ENCODE measurements around the gene TEX38. TPM values are rescaled to one million over a fixed set of nuclear protein-coding genes. Genes with fewer than 3 reads are reported as not detected.
"Not testable (repeated sequence)": the region's sequence is repeated elsewhere in the genome, so short reads cannot be mapped to it uniquely, and the experiment has no call there.

Gene TEX38
- total and polyA plus RNA-seq, 4 experiments from 2014 or later: 0.25 TPM; not detected in 3

DNA sequence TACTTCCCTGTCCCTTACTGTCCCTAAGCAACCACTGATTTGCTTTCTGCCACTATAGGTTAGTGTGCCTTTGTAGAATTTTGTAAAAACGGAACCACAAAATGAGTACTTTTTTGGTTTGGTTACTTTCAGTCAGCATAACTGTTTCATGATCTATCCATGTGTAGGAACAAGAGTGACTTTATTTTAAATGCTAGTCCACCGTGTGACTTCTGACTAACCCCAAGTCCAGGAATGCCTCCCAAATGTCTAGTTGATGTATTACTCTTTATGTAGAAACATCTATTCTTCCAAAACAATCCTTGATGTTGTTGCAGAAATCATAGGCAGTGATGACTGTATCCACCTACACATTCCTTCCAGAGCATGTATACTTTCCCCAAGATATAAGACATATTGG lies 24.8 kb upstream of the TEX38 start:
- Mint-ChIP-seq H3K36me3 (peaks cover 50% of the 10 kb centered on the region in 2 donors), H3K27ac (no peak overlapping the region), H3K4me3 (no peak overlapping the region), H3K27me3 (no peaks in the 10 kb centered on the region), H3K9me3 (peaks cover 0 to 3% (median 0%) of the 10 kb centered on the region in 8 donors), H3K4me1 (no peaks in the 10 kb centered on the region)
- peaks cover 8% of the 10 kb centered on the region for H3K36me3 ChIP-seq (ENCODE audit: insufficient read depth, low read length)
- CTCF ChIA-PET (ENCODE audit: partially characterized antibody): no interaction called here
- H3K4me1 ChIP-seq (ENCODE audit: insufficient read depth, low read length): no peaks in the 10 kb centered on the region
- POLR2A ChIA-PET (ENCODE audit: partially characterized antibody): no interaction called here
- DNase-seq: no peak
- intact Hi-C loops (cut with micrococcal nuclease): no loop called here
- H3K9me3 ChIP-seq (ENCODE audit: control insufficient read depth in 1 of 2, low read length in 2 of 2): no peaks in the 10 kb centered on the region
- no peak overlapping the region for H3K27ac ChIP-seq (ENCODE audit: low read depth, low read length)
- H3K4me3 ChIP-seq (ENCODE audit: low read length in 2 of 2): no peak overlapping the region
- no peaks in the 10 kb centered on the region for H3K27me3 ChIP-seq (ENCODE audit: insufficient read depth, low read length)

DNA sequence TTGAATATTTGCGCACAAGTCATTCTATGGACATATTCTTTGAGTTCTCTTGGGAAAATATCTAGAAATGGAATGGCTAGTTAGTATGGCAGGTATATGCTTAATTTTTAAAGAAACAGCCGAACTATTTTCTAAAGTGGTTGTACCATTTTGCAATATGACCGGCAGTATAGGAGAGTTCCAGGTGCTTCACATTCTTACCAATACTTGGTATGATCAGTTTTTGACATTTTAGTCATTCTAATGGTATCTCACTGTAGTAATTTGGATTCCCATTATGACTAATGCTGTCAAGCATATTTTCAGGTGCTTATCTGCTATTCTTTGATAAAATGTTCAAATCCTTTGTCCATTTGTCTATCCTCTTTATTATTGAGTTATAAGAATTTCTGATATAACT lies 24.0 kb upstream of the TEX38 start:
- no peak for DNase-seq
- Histone ChIP-seq H3K9me3 (ENCODE audit: control insufficient read depth in 1 of 2, low read length in 2 of 2) (no peaks in the 10 kb centered on the region), H3K27ac (ENCODE audit: low read depth, low read length) (no peak overlapping the region), H3K4me1 (ENCODE audit: insufficient read depth, low read length) (no peaks in the 10 kb centered on the region), H3K4me3 (ENCODE audit: low read length in 2 of 2) (no peak overlapping the region), H3K36me3 (ENCODE audit: insufficient read depth, low read length) (peaks cover 3% of the 10 kb centered on the region), H3K27me3 (ENCODE audit: insufficient read depth, low read length) (no peaks in the 10 kb centered on the region)
- Mint-ChIP-seq H3K27me3 (no peaks in the 10 kb centered on the region), H3K36me3 (peaks cover 51 to 52% of the 10 kb centered on the region in 2 donors), H3K9me3 (peaks cover 0 to 5% (median 0%) of the 10 kb centered on the region in 8 donors), H3K4me1 (no peaks in the 10 kb centered on the region), H3K4me3 (no peak overlapping the region), H3K27ac (no peak overlapping the region)
- ChIA-PET POLR2A (ENCODE audit: partially characterized antibody) (no interaction called here), CTCF (ENCODE audit: partially characterized antibody) (no interaction called here)
- intact Hi-C loops (cut with micrococcal nuclease): no loop called here

DNA sequence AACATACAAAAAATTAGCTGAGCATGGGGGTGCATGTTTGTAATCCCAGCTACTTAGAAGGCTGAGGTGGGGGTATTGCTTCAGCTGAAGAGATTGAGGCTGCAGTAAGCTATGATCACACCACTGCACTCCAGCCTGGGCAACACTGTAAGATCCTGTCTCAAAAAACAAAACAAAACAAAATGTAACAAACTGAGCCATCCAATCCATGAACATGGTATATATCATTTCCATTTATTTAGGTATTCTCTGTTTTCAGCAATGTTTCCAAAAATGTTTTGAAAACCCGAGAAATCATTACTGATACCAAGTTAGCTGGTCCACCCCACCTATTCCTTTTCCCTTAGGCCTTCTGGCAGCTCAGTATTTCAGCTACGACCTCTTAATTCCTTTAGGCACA lies 21.9 kb upstream of the TEX38 start:
- Histone ChIP-seq H3K4me3 (ENCODE audit: low read length in 2 of 2) (no peak overlapping the region), H3K4me1 (ENCODE audit: insufficient read depth, low read length) (no peaks in the 10 kb centered on the region), H3K9me3 (ENCODE audit: control insufficient read depth in 1 of 2, low read length in 2 of 2) (no peaks in the 10 kb centered on the region), H3K27me3 (ENCODE audit: insufficient read depth, low read length) (no peaks in the 10 kb centered on the region), H3K27ac (ENCODE audit: low read depth, low read length) (no peak overlapping the region), H3K36me3 (ENCODE audit: insufficient read depth, low read length) (peaks cover 3% of the 10 kb centered on the region)
- Mint-ChIP-seq H3K9me3 (peaks cover 0 to 5% (median under 1%) of the 10 kb centered on the region in 8 donors), H3K4me3 (no peak overlapping the region), H3K27ac (no peak overlapping the region), H3K27me3 (no peaks in the 10 kb centered on the region), H3K4me1 (peaks cover 0 to 5% (median 1%) of the 10 kb centered on the region in 4 donors), H3K36me3 (peaks cover 63 to 69% of the 10 kb centered on the region in 2 donors)
- intact Hi-C loops (cut with micrococcal nuclease): no loop called here
- CTCF ChIA-PET (ENCODE audit: partially characterized antibody): interaction anchor here (0.5 to 1.2 kb wide), 3 partner anchors 10 to 79 kb away, joined by 3 read pairs; no protein-coding TSS in a partner anchor
- POLR2A ChIA-PET (ENCODE audit: partially characterized antibody): interaction anchor here (1.4 kb wide), 1 partner anchor 46 kb away, joined by 4 read pairs; the partner anchor contains the start of gene MKNK1
- DNase-seq: no peak

DNA sequence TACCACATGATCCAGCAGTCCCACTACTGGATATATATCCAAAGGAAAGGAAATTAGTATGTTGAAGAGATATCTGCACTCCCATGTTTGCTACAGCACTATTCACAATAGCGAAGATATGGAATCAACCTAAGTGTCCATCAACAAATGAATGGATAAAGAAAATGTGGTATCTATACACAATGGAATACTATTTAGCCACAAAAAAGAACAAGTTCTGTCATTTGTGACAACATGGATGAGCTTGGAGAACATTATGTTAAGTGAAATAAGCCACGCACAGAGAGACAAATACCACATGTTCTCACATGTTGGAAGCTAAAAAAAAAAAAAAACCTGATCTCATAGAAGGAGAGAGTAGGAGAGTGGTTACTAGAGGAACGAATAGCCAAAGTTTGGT lies 21.2 kb upstream of the TEX38 start:
- no peak overlapping the region for H3K4me3 Mint-ChIP-seq
- Histone ChIP-seq H3K4me1 (ENCODE audit: insufficient read depth, low read length) (no peaks in the 10 kb centered on the region), H3K9me3 (ENCODE audit: control insufficient read depth in 1 of 2, low read length in 2 of 2) (no peaks in the 10 kb centered on the region), H3K27me3 (ENCODE audit: insufficient read depth, low read length) (no peaks in the 10 kb centered on the region), H3K4me3 (ENCODE audit: low read length in 2 of 2) (no peak overlapping the region), H3K27ac (ENCODE audit: low read depth, low read length) (no peak overlapping the region), H3K36me3 (ENCODE audit: insufficient read depth, low read length) (peaks cover 4% of the 10 kb centered on the region)
- H3K27ac Mint-ChIP-seq: peak overlapping the region in 1 of 7 donors; percentile 80
- H3K9me3 Mint-ChIP-seq: peaks cover 0 to 8% (median under 1%) of the 10 kb centered on the region in 8 donors
- DNase-seq: no peak
- H3K27me3 Mint-ChIP-seq: no peaks in the 10 kb centered on the region
- POLR2A ChIA-PET (ENCODE audit: partially characterized antibody): no interaction called here
- intact Hi-C loops (cut with micrococcal nuclease): no loop called here
- CTCF ChIA-PET (ENCODE audit: partially characterized antibody): no interaction called here
- H3K36me3 Mint-ChIP-seq: peaks cover 66 to 73% of the 10 kb centered on the region in 2 donors
- H3K4me1 Mint-ChIP-seq: peaks cover 0 to 5% (median 1%) of the 10 kb centered on the region in 4 donors

DNA sequence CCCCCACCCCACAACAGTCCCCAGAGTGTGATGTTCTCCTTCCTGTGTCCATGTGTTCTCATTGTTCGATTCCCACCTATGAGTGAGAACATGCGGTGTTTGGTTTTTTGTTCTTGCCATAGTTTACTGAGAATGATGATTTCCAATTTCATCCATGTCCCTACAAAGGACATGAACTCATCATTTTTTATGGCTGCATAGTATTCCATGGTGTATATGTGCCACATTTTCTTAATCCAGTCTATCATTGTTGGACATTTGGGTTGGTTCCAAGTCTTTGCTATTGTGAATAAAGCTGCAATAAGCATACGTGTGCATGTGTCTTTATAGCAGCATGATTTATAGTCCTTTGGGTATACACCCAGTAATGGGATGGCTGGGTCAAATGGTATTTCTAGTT lies 20.5 kb upstream of the TEX38 start:
- intact Hi-C loops (cut with micrococcal nuclease); H3K4me1 Mint-ChIP-seq; H3K4me3 ChIP-seq (ENCODE audit: low read length in 2 of 2); H3K27ac ChIP-seq (ENCODE audit: low read depth, low read length); POLR2A ChIA-PET (ENCODE audit: partially characterized antibody); CTCF ChIA-PET (ENCODE audit: partially characterized antibody); H3K4me1 ChIP-seq (ENCODE audit: insufficient read depth, low read length); H3K9me3 ChIP-seq (ENCODE audit: control insufficient read depth in 1 of 2, low read length in 2 of 2); H3K4me3 Mint-ChIP-seq; H3K9me3 Mint-ChIP-seq; H3K27me3 ChIP-seq (ENCODE audit: insufficient read depth, low read length); DNase-seq; H3K27ac Mint-ChIP-seq; H3K27me3 Mint-ChIP-seq: not testable (repeated sequence)
- H3K36me3 Mint-ChIP-seq: peaks cover 72 to 79% of the 10 kb centered on the region in 2 donors
- peaks cover 11% of the 10 kb centered on the region for H3K36me3 ChIP-seq (ENCODE audit: insufficient read depth, low read length)

DNA sequence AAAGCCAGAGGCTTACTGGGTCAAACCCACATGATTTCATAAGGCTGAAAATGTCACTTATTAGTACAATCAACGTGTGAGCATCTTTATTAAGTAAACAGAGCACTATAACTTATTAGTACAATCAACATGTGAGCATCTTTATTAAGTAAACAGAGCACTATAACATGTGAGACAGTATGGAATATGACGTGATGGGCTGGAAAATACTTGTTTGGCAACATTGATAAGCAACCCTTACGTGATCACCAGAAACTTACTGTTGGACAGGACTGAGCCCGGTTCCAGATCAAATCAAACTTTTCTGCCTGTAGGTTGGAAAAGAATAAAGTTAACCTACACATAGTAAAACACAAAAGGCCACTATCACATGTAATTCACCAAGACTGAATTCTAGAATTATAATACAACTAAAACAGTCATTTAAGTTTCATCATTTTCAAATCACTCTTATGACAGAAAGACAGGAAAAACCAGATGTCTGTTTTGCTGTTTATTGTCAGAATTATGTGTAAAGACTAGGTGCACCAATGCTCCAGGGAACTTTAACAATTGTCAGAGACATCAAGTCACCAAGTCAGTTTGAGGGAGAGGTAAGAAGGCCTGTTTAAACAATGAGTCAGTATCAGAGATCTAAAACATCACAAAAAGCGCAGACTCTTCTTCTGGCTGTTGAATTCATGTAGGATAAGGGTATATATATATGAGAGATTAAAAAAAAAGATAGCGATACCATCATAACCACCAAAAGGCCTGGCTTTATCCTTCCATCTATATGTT lies 19.1 kb upstream of the TEX38 start:
- Mint-ChIP-seq H3K36me3 (peaks cover 71 to 80% of the 10 kb centered on the region in 2 donors), H3K27me3 (no peaks in the 10 kb centered on the region), H3K27ac (peak overlapping the region in 1 of 7 donors; percentile 5), H3K9me3 (peaks cover 0 to 8% (median 1%) of the 10 kb centered on the region in 8 donors), H3K4me1 (peaks cover 0 to 6% (median 1%) of the 10 kb centered on the region in 4 donors), H3K4me3 (no peak overlapping the region)
- no peak overlapping the region for H3K27ac ChIP-seq (ENCODE audit: low read depth, low read length)
- no peak for DNase-seq
- intact Hi-C loops (cut with micrococcal nuclease): no loop called here
- ChIA-PET CTCF (ENCODE audit: partially characterized antibody) (no interaction called here), POLR2A (ENCODE audit: partially characterized antibody) (interaction anchor here (0.9 to 1.5 kb wide), 2 partner anchors 15 to 37 kb away, joined by 3 to 4 read pairs; partner anchors contain the start of gene ATPAF1)
- no peaks in the 10 kb centered on the region for H3K4me1 ChIP-seq (ENCODE audit: insufficient read depth, low read length)
- peaks cover 22% of the 10 kb centered on the region for H3K36me3 ChIP-seq (ENCODE audit: insufficient read depth, low read length)
- H3K9me3 ChIP-seq (ENCODE audit: control insufficient read depth in 1 of 2, low read length in 2 of 2): no peaks in the 10 kb centered on the region
- H3K4me3 ChIP-seq (ENCODE audit: low read length in 2 of 2): no peak overlapping the region
- no peaks in the 10 kb centered on the region for H3K27me3 ChIP-seq (ENCODE audit: insufficient read depth, low read length)

DNA sequence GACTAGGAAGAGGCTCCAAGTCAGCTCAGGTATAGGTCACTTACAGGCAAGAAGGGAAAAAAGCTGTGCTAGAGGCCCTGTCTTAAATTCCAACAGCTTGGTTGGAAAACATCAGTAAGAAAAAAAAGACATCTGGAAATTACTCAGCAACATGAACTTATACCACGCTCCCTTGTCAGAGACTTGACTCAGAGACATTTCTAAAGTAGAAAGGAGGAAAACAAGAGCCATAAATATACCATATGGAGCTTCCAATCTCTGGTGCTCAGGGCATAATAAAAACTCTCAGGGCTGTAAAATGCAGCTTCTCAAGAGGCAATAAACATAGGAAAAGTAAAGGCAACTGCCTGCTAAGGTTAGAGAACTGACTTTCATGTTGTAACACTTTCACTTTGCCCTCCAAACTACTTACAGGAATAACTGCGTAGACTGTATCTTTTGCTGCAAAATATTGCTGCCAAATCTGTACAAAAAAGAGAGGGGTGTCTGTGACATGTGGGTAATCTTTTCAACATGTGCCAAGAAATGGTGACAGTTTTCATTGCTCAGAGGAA lies 18.2 kb upstream of the TEX38 start:
- DNase-seq: no peak
- H3K27me3 ChIP-seq (ENCODE audit: insufficient read depth, low read length): no peaks in the 10 kb centered on the region
- H3K27ac Mint-ChIP-seq: peak overlapping the region in 1 of 7 donors; percentile 6
- H3K9me3 ChIP-seq (ENCODE audit: control insufficient read depth in 1 of 2, low read length in 2 of 2): no peaks in the 10 kb centered on the region
- no peak overlapping the region for H3K4me3 Mint-ChIP-seq
- no peak overlapping the region for H3K27ac ChIP-seq (ENCODE audit: low read depth, low read length)
- intact Hi-C loops (cut with micrococcal nuclease): no loop called here
- H3K27me3 Mint-ChIP-seq: no peaks in the 10 kb centered on the region
- ChIA-PET CTCF (ENCODE audit: partially characterized antibody) (interaction anchor here (0.8 kb wide), 1 partner anchor 63 kb away, joined by 3 read pairs; no protein-coding TSS in a partner anchor), POLR2A (ENCODE audit: partially characterized antibody) (interaction anchor here (0.9 to 1.5 kb wide), 2 partner anchors 14 to 37 kb away, joined by 3 to 4 read pairs; partner anchors contain the start of gene ATPAF1)
- H3K4me1 ChIP-seq (ENCODE audit: insufficient read depth, low read length): no peaks in the 10 kb centered on the region
- H3K9me3 Mint-ChIP-seq: peaks cover 0 to 8% (median 1%) of the 10 kb centered on the region in 8 donors
- H3K4me1 Mint-ChIP-seq: peaks cover 0 to 6% (median 1%) of the 10 kb centered on the region in 4 donors
- no peak overlapping the region for H3K4me3 ChIP-seq (ENCODE audit: low read length in 2 of 2)
- H3K36me3 ChIP-seq (ENCODE audit: insufficient read depth, low read length): peaks cover 32% of the 10 kb centered on the region
- peaks cover 76 to 83% of the 10 kb centered on the region in 2 donors for H3K36me3 Mint-ChIP-seq
